Neural crest cell (in vitro differentiated cells): ENCODE measurements around the gene PSKH1. TPM values are rescaled to one million over a fixed set of nuclear protein-coding genes. Genes with fewer than 3 reads are reported as not detected.
"Not testable (repeated sequence)": the region's sequence is repeated elsewhere in the genome, so short reads cannot be mapped to it uniquely, and the experiment has no call there.

Experiments
- DNase-seq: peaks from one replicate; pipeline ENCODE4 v3.0.0; 2021; ENCODE audit warnings: low read depth, mixed read lengths, low spot score
- H3K27ac Mint-ChIP-seq: one replicate; pipeline ENCODE4 v1.8.0; 2021; ENCODE audit warnings: mild to moderate bottlenecking, mixed read lengths; ENCODE audit not compliant: unreplicated experiment
- H3K27me3 Mint-ChIP-seq: 2 replicates; pipeline ENCODE4 v1.8.0; 2021; ENCODE audit warnings: low read depth, mild to moderate bottlenecking, mixed read lengths
- H3K36me3 Mint-ChIP-seq: 2 replicates; pipeline ENCODE4 v1.8.0; 2021; ENCODE audit warnings: low read depth, mild to moderate bottlenecking, mixed read lengths
- H3K4me1 Mint-ChIP-seq: 2 replicates; pipeline ENCODE4 v1.8.0; 2021; ENCODE audit warnings: mixed read lengths
- H3K4me3 Mint-ChIP-seq: one replicate; pipeline ENCODE4 v1.8.0; 2021; ENCODE audit warnings: mild to moderate bottlenecking, mixed read lengths
- H3K9me3 Mint-ChIP-seq: 2 replicates; pipeline ENCODE4 v1.8.0; 2021; ENCODE audit warnings: mixed read lengths
- total RNA-seq: library from RNA; stranded (reverse); gene quantifications from 2 replicates; pipeline ENCODE4 v1.2.1, GENCODE V29; 2021
- TF ChIP-seq, protein P1 (sequence below): fragments of 200-600 bp; sonication (generic); conservative IDR thresholded peaks from 2 replicates; pipeline ENCODE4 v1.5.0; 2021; ENCODE audit warnings: antibody characterized with exemption, mild to moderate bottlenecking

Gene PSKH1
- total RNA-seq, 1 donor from 2014 or later: 41.5 TPM

DNA sequence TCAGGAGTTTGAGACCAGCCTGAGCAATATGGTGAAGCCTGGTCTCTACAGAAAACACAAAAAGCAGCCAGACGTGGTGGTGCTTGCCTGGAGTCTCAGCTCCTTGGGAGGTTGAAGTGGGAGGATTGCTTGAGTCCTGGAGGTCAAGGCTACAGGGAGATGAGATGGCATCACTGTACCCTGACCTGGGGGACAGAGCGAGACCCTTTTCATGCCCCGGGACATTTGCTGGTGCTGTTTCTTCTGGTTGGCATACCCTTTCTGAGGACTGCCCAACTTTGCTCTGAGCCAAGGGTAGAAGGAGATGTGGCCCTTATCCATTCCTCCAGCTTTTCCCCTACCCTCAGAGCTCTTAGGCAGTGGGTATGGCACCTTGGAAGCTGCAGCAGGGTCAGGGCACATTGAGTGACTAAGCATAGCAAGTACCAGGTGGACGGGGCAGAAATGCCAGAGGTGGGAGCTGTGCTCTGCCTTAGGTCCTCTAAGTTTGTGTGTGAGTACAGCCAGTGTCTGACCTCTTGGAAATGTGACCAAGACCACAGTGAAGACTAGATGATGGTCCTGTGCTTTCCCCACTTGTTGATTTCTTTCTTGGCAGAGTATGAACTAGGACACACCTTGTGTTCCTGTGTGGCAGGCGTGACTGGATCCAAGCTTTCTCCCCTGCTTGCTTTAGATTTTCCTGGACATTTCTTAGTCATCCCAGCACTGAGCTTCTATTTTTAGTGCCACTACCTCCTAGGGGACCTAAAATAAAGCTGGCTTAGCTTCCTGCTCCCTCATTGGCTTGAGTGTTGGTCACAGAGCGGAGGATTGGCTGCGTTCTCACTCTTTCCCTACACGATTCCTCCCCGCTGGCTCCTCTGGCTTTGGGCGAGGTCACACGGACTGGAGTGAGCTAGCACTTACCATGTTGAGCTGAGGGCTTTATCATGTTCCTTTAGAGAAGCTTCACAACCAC is 30.2 kb upstream of the PSKH1 start:
- Mint-ChIP-seq H3K4me1 (peaks cover 20% of the 10 kb centered on the region), H3K4me3 (no peak overlapping the region), H3K27ac (peak overlapping the region; percentile 27), H3K9me3 (no peaks in the 10 kb centered on the region), H3K27me3 (no peaks in the 10 kb centered on the region), H3K36me3 (peaks cover 9% of the 10 kb centered on the region)
- DNase-seq: no peak
- TF ChIP-seq, protein P1, sequence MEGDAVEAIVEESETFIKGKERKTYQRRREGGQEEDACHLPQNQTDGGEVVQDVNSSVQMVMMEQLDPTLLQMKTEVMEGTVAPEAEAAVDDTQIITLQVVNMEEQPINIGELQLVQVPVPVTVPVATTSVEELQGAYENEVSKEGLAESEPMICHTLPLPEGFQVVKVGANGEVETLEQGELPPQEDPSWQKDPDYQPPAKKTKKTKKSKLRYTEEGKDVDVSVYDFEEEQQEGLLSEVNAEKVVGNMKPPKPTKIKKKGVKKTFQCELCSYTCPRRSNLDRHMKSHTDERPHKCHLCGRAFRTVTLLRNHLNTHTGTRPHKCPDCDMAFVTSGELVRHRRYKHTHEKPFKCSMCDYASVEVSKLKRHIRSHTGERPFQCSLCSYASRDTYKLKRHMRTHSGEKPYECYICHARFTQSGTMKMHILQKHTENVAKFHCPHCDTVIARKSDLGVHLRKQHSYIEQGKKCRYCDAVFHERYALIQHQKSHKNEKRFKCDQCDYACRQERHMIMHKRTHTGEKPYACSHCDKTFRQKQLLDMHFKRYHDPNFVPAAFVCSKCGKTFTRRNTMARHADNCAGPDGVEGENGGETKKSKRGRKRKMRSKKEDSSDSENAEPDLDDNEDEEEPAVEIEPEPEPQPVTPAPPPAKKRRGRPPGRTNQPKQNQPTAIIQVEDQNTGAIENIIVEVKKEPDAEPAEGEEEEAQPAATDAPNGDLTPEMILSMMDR: no peak

DNA sequence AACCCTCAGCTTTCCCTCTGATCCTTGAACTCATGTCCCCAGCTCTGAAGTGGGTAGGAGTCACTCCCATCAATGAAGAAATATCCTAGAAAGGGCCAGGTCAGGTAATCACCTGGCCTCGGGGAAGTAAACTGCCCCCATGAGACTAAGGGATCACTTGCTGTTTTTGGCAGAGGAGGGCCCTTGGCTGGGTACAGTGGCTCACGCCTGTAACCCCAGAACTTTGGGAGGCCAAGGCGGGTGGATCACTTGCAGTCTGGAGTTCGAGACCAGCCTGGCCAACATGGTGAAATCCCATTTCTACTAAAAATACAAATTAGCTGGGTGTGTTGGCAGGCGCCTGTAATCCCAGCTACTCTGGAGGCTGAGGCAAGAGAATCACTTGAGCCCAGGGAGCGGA is 29.0 kb upstream of the PSKH1 start:
- not testable (repeated sequence) for H3K27me3 Mint-ChIP-seq, H3K9me3 Mint-ChIP-seq, H3K27ac Mint-ChIP-seq, H3K4me3 Mint-ChIP-seq, DNase-seq, H3K36me3 Mint-ChIP-seq
- peaks cover 16% of the 10 kb centered on the region for H3K4me1 Mint-ChIP-seq

DNA sequence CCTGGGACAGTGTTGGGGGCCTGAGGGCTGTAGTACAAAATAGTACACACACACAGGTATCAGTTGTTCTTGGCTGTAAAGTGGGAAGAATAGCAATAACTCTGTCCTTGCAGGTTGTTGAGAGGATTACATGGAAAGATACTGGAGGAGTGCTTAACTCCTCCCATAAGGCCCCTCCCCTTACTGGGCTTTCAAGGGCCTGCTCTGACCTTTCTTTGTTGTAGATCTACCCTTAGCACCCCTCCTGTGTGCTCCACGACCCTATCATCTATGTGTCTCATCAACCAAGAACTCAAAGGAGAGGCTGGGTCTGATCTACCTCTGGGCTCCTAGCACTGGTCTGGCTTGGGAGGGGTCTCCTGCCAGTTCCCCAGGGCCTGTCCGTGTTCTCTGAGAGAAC is 28.5 kb upstream of the PSKH1 start:
- no peaks in the 10 kb centered on the region for H3K27me3 Mint-ChIP-seq
- TF ChIP-seq, protein P1: no peak
- H3K4me1 Mint-ChIP-seq: peaks cover 16% of the 10 kb centered on the region
- no peak overlapping the region for H3K4me3 Mint-ChIP-seq
- no peaks in the 10 kb centered on the region for H3K9me3 Mint-ChIP-seq
- DNase-seq: no peak
- peak overlapping the region; percentile 58 for H3K27ac Mint-ChIP-seq
- H3K36me3 Mint-ChIP-seq: peaks cover 9% of the 10 kb centered on the region

DNA sequence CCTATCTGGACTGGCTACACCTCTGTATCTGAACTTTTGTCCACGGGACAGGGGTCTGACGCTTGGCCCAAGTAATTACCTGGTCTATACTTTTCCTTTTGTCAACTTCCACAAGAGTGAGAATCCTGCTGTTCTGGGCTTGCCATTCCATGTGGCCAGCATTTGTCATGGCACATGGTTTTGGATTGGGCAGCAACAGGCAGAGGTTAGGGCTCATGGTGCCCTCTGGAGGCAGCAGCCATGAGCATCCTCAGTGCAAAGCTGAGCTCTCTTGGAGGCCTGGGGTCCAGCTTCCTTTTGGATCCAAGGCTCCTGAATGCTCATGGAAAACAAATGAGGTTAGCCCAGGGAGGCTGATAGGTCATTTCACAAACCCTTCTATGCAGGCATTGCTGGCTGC is 27.7 kb upstream of the PSKH1 start:
- Mint-ChIP-seq H3K9me3 (no peaks in the 10 kb centered on the region), H3K36me3 (peaks cover 9% of the 10 kb centered on the region), H3K4me3 (peak overlapping the region; percentile 41), H3K27me3 (no peaks in the 10 kb centered on the region), H3K4me1 (peaks cover 15% of the 10 kb centered on the region), H3K27ac (no peak overlapping the region)
- TF ChIP-seq, protein P1: peak; percentile 35
- DNase-seq: no peak

DNA sequence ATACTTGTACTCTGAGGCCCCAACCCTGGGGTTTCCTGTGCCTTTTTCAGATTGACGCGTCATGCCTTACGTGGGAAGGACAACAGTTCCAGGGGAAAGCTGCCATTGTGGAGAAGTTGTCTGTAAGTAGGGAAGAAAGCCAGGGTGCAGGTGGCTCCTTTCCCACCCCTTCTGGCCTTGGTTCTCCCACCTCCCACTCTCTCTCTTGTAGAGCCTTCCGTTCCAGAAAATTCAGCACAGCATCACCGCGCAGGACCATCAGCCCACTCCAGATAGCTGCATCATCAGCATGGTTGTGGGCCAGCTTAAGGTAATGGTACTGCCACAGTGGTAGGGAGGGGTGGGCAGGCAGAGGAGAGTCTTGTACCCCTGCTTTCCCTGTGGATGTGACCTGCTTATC is 24.8 kb upstream of the PSKH1 start:
- Mint-ChIP-seq H3K27ac (peak overlapping the region; percentile 87), H3K27me3 (no peaks in the 10 kb centered on the region), H3K9me3 (no peaks in the 10 kb centered on the region), H3K4me1 (peaks cover 10% of the 10 kb centered on the region), H3K36me3 (peaks cover 9% of the 10 kb centered on the region), H3K4me3 (no peak overlapping the region)
- no peak for DNase-seq
- TF ChIP-seq, protein P1: no peak

DNA sequence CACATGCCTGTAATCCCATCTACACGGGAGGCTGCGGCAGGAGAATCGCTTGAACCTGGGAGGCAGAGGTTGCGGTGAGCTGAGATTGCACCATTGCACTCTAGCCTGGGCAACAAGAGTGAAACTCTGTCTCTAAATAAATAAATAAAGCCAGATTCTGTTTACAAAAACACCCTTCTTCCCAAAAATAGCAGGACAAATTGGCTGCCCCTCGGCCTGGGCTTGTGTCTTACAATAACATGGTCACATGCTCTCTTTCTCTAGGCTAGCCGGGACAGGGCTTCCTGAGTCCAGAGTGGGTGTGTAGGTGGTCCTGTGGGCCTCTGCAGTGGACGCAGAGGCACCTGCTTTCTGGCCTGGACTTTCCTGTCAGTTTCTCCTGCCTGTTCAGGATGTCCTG is 23.4 kb upstream of the PSKH1 start:
- TF ChIP-seq, protein P1: no peak
- Mint-ChIP-seq H3K4me1 (peaks cover 20% of the 10 kb centered on the region), H3K27me3 (no peaks in the 10 kb centered on the region), H3K36me3 (peaks cover 11% of the 10 kb centered on the region), H3K9me3 (no peaks in the 10 kb centered on the region), H3K27ac (no peak overlapping the region), H3K4me3 (no peak overlapping the region)
- no peak for DNase-seq
